ENCODE data around the gene GJC2. TPM values are rescaled to one million over a fixed set of nuclear protein-coding genes. Genes with fewer than 3 reads are reported as not detected.
"Not testable (repeated sequence)": the region's sequence is repeated elsewhere in the genome, so short reads cannot be mapped to it uniquely, and the experiment has no call there.

Gene GJC2
- total RNA-seq, result 0.75 and 1.0 TPM in 2 replicates

DNA sequence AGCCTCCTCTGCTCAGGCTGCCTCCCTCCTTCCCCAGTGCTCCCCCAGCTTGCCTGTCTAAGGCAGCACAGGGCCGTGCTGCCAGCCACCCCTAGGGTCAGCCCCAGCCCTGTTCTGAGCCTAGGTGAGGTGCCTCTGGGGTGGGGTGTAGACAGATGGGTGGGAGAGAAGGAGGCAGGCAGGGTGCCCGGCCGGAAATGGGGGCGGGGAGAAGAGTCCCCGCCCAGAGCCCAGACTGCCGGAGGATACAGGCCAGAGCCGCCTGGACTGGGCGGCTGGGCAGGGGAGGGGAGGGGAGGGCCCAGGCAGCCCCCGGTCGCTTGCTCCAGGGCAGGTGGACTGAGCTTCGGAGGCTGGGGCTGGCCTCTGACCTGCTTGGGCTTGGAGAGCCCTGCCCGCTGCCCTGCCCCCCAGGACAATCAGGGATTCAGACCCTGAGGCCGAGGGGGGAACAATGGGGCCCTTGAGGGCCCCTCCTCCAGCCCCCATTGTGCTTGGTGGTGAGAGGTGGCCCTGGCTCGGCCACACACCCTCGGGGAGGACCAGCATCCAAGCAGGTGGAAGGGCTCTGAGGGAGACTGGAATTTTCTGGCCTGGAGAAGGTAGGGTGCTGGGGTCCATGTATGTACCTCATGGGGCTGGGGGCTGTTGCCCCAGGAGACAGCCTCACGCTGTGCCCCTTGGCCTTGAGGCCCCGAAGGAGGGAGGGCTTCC is at the start of gene GJC2:
Gene GJC2 (plus strand): TSS at position 525 of the 714 bp plus-strand sequence. CDS start 7,829 bp downstream, outside the sequence.
- intact Hi-C loops (cut with micrococcal nuclease), result no loop called here

DNA sequence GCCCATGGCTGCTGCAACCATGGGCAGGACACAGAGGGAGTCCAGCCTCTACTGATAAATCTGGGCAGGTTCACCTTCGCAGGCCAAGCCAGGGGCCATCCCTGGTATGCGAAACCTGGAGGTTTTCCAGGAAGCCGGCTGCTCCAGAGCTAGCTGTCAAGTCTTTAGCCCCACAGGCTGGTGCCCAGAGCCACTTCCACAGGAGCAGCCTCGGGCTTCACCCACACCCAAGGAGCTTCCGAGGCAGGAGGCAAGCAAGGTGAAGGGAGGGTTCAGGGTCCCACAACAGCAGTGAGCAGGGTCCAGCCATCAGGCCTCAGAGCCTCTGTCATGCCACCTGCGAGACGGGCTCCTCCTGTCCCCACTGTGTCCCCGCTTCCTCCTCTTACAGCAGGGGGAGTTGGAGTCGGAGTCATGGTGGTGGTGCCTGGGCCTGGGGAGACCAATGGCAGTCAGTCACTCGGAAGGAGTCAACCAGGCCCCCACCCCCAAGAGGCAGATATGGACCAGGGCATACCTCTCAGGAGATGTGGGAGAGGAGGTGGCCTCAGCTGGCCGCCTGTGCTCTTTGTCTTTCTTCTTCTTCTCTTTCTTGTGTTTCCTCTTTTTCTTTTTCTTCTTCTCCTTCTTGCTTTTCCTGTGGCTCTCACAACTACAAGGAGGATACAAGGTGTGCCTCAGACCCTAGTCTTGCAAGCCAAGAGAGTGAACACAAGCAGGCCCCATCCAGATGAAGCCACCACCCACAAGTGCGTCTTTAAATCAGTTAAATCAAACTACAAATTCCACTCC is 48.7 kb upstream of the GJC2 start:
- intact Hi-C loops (cut with micrococcal nuclease), result loop anchor here (5.0 to 10.0 kb wide), 2 partner anchors 364 to 559 kb away; no protein-coding TSS in a partner anchor

GRCh38 chr1:228101614-228101993 is 48.1 kb upstream of the GJC2 start:
- intact Hi-C loops (cut with micrococcal nuclease), result loop anchor here (5.0 to 10.0 kb wide), 2 partner anchors 363 to 559 kb away; no protein-coding TSS in a partner anchor

- intact Hi-C loops (cut with micrococcal nuclease), result loop anchor here (2.0 to 10.0 kb wide), 5 partner anchors 175 to 1457 kb away; partner anchors contain the start of gene ABCB10
These were observed 47.5 kb upstream of the GJC2 start for GRCh38 chr1:228101994-228102790.

GRCh38 chr1:228102791-228103620 is 46.7 kb upstream of the GJC2 start, which contains the start of gene C1orf35:
Gene C1orf35, minus strand, starts transcription at chr1:228103325. Its CDS starts 98 bp downstream, at chr1:228103227.
- intact Hi-C loops (cut with micrococcal nuclease), result loop anchor here (1.0 to 10.0 kb wide), 8 partner anchors 21 to 1456 kb away; partner anchors contain the start of genes ABCB10, ARF1, GUK1 and IBA57

DNA sequence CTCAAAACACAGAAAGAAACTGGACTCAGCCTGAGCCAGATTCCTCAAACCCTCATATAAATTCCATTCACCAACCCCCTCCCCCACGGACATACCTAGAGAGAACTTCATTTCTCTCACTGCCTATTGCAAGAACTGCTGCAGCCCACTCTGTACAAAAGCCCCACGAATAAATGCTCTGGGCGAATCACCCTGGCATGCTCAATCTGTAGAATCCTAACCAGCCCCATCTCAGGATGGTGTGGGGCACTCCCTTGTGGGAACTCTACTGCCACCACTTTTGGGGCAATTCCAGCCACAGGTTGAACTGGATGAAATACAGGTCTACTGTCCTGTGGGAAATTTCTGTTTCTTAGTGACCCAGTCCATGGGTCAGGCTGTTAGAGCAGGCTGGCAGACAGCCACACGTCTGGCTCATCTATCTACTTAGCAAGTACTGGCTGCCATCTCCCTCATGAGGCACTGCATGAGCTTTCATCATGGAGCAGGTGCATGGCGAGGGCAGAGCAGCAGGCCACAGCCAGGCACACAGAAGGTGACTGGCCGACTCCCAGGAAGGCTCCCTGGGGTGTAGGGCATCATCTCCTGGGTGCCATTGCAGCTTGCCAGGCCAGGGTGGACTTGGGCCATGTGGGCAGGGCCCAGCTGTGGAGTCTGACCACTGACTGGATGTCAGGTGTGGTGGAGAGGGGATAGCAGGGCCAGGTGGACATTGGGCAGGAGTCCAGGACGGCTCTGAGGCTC is 45.0 kb upstream of the GJC2 start:
- intact Hi-C loops (cut with micrococcal nuclease), result loop anchor here (5.0 to 10.0 kb wide), 2 partner anchors 360 to 562 kb away; no protein-coding TSS in a partner anchor

- intact Hi-C loops (cut with micrococcal nuclease), result loop anchor here (10.0 kb wide), 1 partner anchor 359 kb away; no protein-coding TSS in a partner anchor
These were observed 44.3 kb upstream of the GJC2 start for GRCh38 chr1:228105270-228105995.

GRCh38 chr1:228105996-228106799 is 43.5 kb upstream of the GJC2 start:
- intact Hi-C loops (cut with micrococcal nuclease), result loop anchor here (10.0 kb wide), 1 partner anchor 359 kb away; no protein-coding TSS in a partner anchor

- intact Hi-C loops (cut with micrococcal nuclease), result loop anchor here (10.0 kb wide), 1 partner anchor 358 kb away; no protein-coding TSS in a partner anchor
These were observed 43.0 kb upstream of the GJC2 start for GRCh38 chr1:228106800-228107054.

- intact Hi-C loops (cut with micrococcal nuclease), result loop anchor here (10.0 kb wide), 1 partner anchor 357 kb away; no protein-coding TSS in a partner anchor
These were observed 42.1 kb upstream of the GJC2 start for GRCh38 chr1:228107636-228108035.

GRCh38 chr1:228108055-228108690 is 41.6 kb upstream of the GJC2 start:
- intact Hi-C loops (cut with micrococcal nuclease), result loop anchor here (10.0 kb wide), 1 partner anchor 357 kb away; no protein-coding TSS in a partner anchor

DNA sequence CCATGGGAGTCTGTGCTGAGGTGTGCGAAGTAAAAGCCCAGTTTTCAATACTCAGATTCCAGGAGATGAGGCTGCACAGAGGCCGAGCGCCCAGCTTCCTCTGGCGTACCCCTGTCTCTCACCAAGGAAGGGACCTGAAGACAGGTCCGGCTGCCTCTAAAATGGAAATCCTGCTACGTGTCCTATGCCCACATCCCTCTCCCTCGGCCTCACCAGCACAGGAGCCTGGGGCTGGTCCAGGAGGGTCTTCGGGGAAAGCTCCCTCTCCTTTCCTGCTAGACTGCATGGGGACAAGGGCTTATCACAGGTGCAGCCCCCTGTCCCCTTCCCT is 41.0 kb upstream of the GJC2 start:
- intact Hi-C loops (cut with micrococcal nuclease), result loop anchor here (1.0 to 10.0 kb wide), 7 partner anchors 26 to 356 kb away; partner anchors contain the start of genes ARF1, GUK1 and IBA57

DNA sequence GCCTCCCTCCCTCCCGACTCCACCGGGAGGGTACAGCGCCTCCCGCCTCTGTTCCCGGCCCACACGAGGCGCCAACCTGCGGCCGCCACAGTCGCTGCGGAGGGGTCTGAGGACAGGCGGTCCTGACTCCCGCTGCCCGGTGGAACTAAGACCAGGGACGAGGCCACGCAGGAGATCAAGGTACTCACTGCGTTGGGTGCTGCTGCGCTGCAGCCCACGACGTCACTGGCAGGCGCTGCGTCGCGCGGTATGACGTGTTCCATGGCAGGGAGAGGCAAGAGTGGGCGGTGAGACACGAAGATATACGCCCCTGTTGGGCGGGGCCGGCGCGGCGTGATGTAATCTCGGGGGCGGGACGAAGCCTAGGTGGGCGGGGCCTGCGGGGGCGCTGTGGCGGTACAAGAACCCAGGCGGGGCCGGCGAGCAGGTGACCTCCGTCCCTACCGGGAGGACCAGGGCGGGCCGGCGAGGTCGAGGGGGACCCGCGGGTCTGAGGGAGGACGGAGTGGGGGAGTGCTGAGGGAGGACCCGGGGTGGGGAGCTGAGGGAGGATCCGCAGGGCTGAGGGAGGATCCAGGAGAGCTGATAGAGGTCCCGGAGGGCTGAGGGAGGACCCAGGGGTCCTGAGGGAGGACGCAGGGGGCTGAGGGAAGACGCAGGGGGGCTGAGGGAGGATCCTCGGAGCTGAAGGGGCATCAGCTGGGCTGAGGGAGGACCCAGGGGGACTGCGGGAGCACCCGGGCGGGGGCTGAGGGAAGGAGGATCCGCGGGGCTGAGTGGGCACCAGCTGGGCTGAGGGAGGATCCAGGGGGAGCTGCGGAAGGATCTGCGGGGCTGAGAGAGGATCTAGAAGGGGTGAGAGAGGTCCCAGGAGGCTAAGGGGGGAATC is 40.4 kb upstream of the GJC2 start, which contains the start of gene MRPL55:
Gene MRPL55 (minus strand): TSS at position 227 of the 889 bp plus-strand sequence. CDS start 1,039 bp downstream, outside the sequence.
- intact Hi-C loops (cut with micrococcal nuclease), result loop anchor here (1.0 to 10.0 kb wide), 7 partner anchors 27 to 355 kb away; partner anchors contain the start of genes ARF1, GUK1 and IBA57

DNA sequence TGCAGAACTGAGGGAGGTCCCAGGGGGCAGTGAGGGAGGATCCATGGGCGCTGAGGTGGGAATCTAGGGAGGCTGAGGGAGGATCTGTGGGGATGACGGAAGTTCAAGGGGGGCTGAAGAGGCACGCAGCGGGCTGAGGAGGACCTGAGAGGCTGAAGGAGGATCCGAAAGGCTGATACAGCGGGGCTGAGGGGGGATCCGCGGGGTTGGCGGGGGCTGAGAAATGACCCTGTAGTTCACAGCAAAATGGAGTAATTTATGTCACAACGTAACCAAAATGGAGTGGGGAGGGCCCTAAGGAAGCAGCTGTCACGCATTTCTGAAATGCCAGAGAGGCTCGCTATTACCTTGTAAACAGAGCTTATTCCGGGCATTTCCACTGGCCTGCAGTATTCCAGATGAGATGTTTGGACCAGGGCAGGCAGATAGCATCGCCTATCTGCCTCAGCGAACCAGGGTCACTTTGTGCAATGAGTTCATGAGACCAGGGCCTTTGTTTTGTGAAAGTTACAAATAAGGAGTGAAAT is 39.7 kb upstream of the GJC2 start:
- intact Hi-C loops (cut with micrococcal nuclease), result loop anchor here (1.0 to 10.0 kb wide), 7 partner anchors 28 to 355 kb away; partner anchors contain the start of genes ARF1, GUK1 and IBA57

GRCh38 chr1:228110556-228110955 is 39.2 kb upstream of the GJC2 start:
- intact Hi-C loops (cut with micrococcal nuclease), result no loop called here

- intact Hi-C loops (cut with micrococcal nuclease), result not testable (repeated sequence)
These were observed 38.4 kb upstream of the GJC2 start for GRCh38 chr1:228111315-228111714.

All from T-helper 2 cell treated with Interferon-gamma antibody and Interleukin-4, amounts not matched to agents 100 ng/mL and 5 ng/mL, for 36 hours (primary cell).